DND-41 (cell line): ENCODE measurements around the gene MCOLN1.

Experiments
- ATAC-seq: fragments of 200-7000 bp; cut with Tn5 transposase; 3 replicates; pipeline ENCODE4 v1.9.1; 2021; ENCODE audit warnings: low read depth; ENCODE audit not compliant: insufficient read depth
- DNase-seq: peaks from one replicate; pipeline ENCODE4 v3.0.0-alpha.2; 2020
- H2AFZ ChIP-seq: 2 replicates; pipeline ENCODE4 v1.6.0; 2012; ENCODE audit warnings: low read depth, low read length
- H3K27ac ChIP-seq: 2 replicates; pipeline ENCODE4 v1.5.1; 2012; ENCODE audit warnings: low read length, inconsistent platforms
- H3K27me3 ChIP-seq: fragments of 200-600 bp; sonication (generic); 2 replicates; pipeline ENCODE4 v1.6.0; 2012; ENCODE audit warnings: low read length, mild to moderate bottlenecking, inconsistent platforms; ENCODE audit not compliant: insufficient read depth, poor library complexity
- H3K36me3 ChIP-seq: 2 replicates; pipeline ENCODE4 v1.5.1; 2012; ENCODE audit warnings: low read length, inconsistent platforms; ENCODE audit not compliant: insufficient read depth
- H3K4me1 ChIP-seq: 2 replicates; pipeline ENCODE4 v1.5.1; 2012; ENCODE audit warnings: mild to moderate bottlenecking, low read length; ENCODE audit not compliant: insufficient read depth
- H3K4me2 ChIP-seq: 2 replicates; pipeline ENCODE4 v1.6.0; 2012; ENCODE audit warnings: mild to moderate bottlenecking, moderate library complexity, low read length, inconsistent platforms; ENCODE audit not compliant: insufficient read depth
- H3K4me3 ChIP-seq, 2 experiments: fragments of 200-600 bp in 1 of 2; shearing (Covaris generic) in 1 of 2; 2 replicates each; pipeline ENCODE4 v1.5.1; 2012 to 2016; ENCODE audit warnings: inconsistent platforms in 2 of 2, low read length in 2 of 2, mild to moderate bottlenecking in 2 of 2, low read depth in 1 of 2, moderate library complexity in 1 of 2
- H3K79me2 ChIP-seq: 2 replicates; pipeline ENCODE4 v1.6.0; 2012; ENCODE audit warnings: low read length, inconsistent platforms; ENCODE audit not compliant: insufficient read depth
- H3K9ac ChIP-seq: 2 replicates; pipeline ENCODE4 v1.6.0; 2012; ENCODE audit warnings: low read depth, mild to moderate bottlenecking, inconsistent platforms, low read length, moderate library complexity
- H3K9me3 ChIP-seq: 2 replicates; pipeline ENCODE4 v1.5.1; 2012; ENCODE audit warnings: low read length, moderate library complexity, mild to moderate bottlenecking, inconsistent platforms; ENCODE audit not compliant: insufficient read depth, severe bottlenecking
- H4K20me1 ChIP-seq: 2 replicates; pipeline ENCODE4 v1.6.0; 2012; ENCODE audit warnings: low read length; ENCODE audit not compliant: insufficient read depth
- CTCF ChIP-seq: IDR thresholded peaks from 2 replicates; pipeline ENCODE4 v1.5.1; 2012; ENCODE audit warnings: borderline replicate concordance, low read length, moderate library complexity, mild to moderate bottlenecking; ENCODE audit not compliant: poor library complexity, severe bottlenecking; ENCODE audit errors: extremely low read depth
- EZH2 ChIP-seq: IDR thresholded peaks from 3 replicates; pipeline ENCODE4 v1.6.1; 2012; ENCODE audit warnings: borderline replicate concordance, low read depth, mild to moderate bottlenecking, moderate library complexity, low read length, inconsistent platforms; ENCODE audit not compliant: severe bottlenecking

The MCOLN1 gene

GRCh38 chr19:7478843-7479227 is 43.6 kb upstream of the MCOLN1 start:
- Histone ChIP-seq H2AFZ (no peak overlapping the region), H3K9me3 (no peaks in the 10 kb centered on the region), H3K4me1 (no peaks in the 10 kb centered on the region), H3K4me3 (no peak overlapping the region), H4K20me1 (0 out of 2 replicates have a peak, but pooled peaks cover 3% of the 10 kb centered on the region), H3K27me3 (no peaks in the 10 kb centered on the region), H3K4me2 (no peak overlapping the region), H3K9ac (no peak overlapping the region), H3K79me2 (no peaks in the 10 kb centered on the region), H3K36me3 (no peaks in the 10 kb centered on the region), H3K27ac (no peak overlapping the region)
- DNase-seq, result no peak
- no peak for TF ChIP-seq CTCF
- 0 out of 3 replicates have a peak, but pooled peaks have one; percentile 15 for ATAC-seq

- Histone ChIP-seq H3K79me2 (no peaks in the 10 kb centered on the region), H3K4me1 (no peaks in the 10 kb centered on the region), H3K4me2 (no peak overlapping the region), H2AFZ (no peak overlapping the region), H3K36me3 (no peaks in the 10 kb centered on the region), H3K9ac (no peak overlapping the region), H3K4me3 (no peak overlapping the region), H4K20me1 (0 out of 2 replicates have a peak, but pooled peaks cover 3% of the 10 kb centered on the region), H3K27ac (no peak overlapping the region), H3K9me3 (no peaks in the 10 kb centered on the region), H3K27me3 (no peaks in the 10 kb centered on the region)
- no peak for TF ChIP-seq EZH2
- no peak for TF ChIP-seq CTCF
- ATAC-seq, result no peak
- no peak for DNase-seq
These were observed 42.0 kb upstream of the MCOLN1 start for GRCh38 chr19:7480222-7480969.

- Histone ChIP-seq H3K4me3 (no peak overlapping the region), H4K20me1 (0 out of 2 replicates have a peak, but pooled peaks cover 3% of the 10 kb centered on the region), H3K27me3 (no peaks in the 10 kb centered on the region), H2AFZ (no peak overlapping the region), H3K4me2 (no peak overlapping the region), H3K79me2 (no peaks in the 10 kb centered on the region), H3K27ac (no peak overlapping the region), H3K36me3 (no peaks in the 10 kb centered on the region), H3K4me1 (no peaks in the 10 kb centered on the region), H3K9ac (no peak overlapping the region), H3K9me3 (no peaks in the 10 kb centered on the region)
- TF ChIP-seq EZH2 (no peak), CTCF (no peak)
- DNase-seq, result no peak
- no peak for ATAC-seq
These were observed 41.5 kb upstream of the MCOLN1 start for GRCh38 chr19:7480970-7481255.
